Measurements from ENCODE around the gene SEC14L3. TPM values are rescaled to one million over a fixed set of nuclear protein-coding genes. Genes with fewer than 3 reads are reported as not detected.
"Not testable (repeated sequence)": the region's sequence is repeated elsewhere in the genome, so short reads cannot be mapped to it uniquely, and the experiment has no call there.

Gene SEC14L3
- total and polyA plus RNA-seq, 2 experiments from 2014 or later: not detected

GRCh38 chr22:30474121-30474520 is 2.3 kb upstream of the SEC14L3 start:
- H3K27me3 ChIP-seq: peaks cover 6% of the 10 kb centered on the region
- H3K36me3 ChIP-seq (replicated peaks; ENCODE audit: insufficient read depth, low read depth): no peaks in the 10 kb centered on the region
- 89% methylated on average over 4 of the region's 4 CpGs for WGBS (ENCODE audit: low lambda C conversion rate, missing lambda C conversion rate)
- H3K9me3 ChIP-seq (ENCODE audit: low read depth): no peaks in the 10 kb centered on the region
- H3K4me2 ChIP-seq: no peak overlapping the region
- no peaks in the 10 kb centered on the region for H3K9me2 ChIP-seq (replicated peaks; ENCODE audit: insufficient read depth)
- H3K4me1 ChIP-seq (ENCODE audit: insufficient read depth): no peaks in the 10 kb centered on the region
- no peak overlapping the region for H3K4me3 ChIP-seq
- no peak overlapping the region for H2AFZ ChIP-seq
- no peaks in the 10 kb centered on the region for H4K20me1 ChIP-seq (ENCODE audit: insufficient read depth, poor library complexity, severe bottlenecking)
- TF ChIP-seq EZH2 (IDR thresholded peaks at IDR 0.05; ENCODE audit: borderline replicate concordance) (no peak), EZH2phosphoT487 (IDR thresholded peaks at IDR 0.05; ENCODE audit: low read depth, severe bottlenecking, unreplicated experiment) (no peak), CTCF (IDR thresholded peaks at IDR 0.05; ENCODE audit: poor library complexity) (no peak)
- H3K27ac ChIP-seq: no peak overlapping the region
- no peaks in the 10 kb centered on the region for H3K79me2 ChIP-seq
- DNase-seq (ENCODE audit: low spot score): no peak

- no peaks in the 10 kb centered on the region for H3K9me2 ChIP-seq (replicated peaks; ENCODE audit: insufficient read depth)
- H2AFZ ChIP-seq: no peak overlapping the region
- no peak for TF ChIP-seq EZH2phosphoT487 (IDR thresholded peaks at IDR 0.05; ENCODE audit: low read depth, severe bottlenecking, unreplicated experiment)
- no peak for TF ChIP-seq CTCF (IDR thresholded peaks at IDR 0.05; ENCODE audit: poor library complexity)
- no peak for TF ChIP-seq EZH2 (IDR thresholded peaks at IDR 0.05; ENCODE audit: borderline replicate concordance)
- no peaks in the 10 kb centered on the region for H3K36me3 ChIP-seq (replicated peaks; ENCODE audit: insufficient read depth, low read depth)
- WGBS (ENCODE audit: low lambda C conversion rate, missing lambda C conversion rate): 81% methylated on average over 4 of the region's 4 CpGs
- DNase-seq (ENCODE audit: low spot score): no peak
- no peaks in the 10 kb centered on the region for H3K9me3 ChIP-seq (ENCODE audit: low read depth)
- H3K27ac ChIP-seq: no peak overlapping the region
- H3K27me3 ChIP-seq: peaks cover 6% of the 10 kb centered on the region
- no peak overlapping the region for H3K4me2 ChIP-seq
- H3K4me1 ChIP-seq (ENCODE audit: insufficient read depth): no peaks in the 10 kb centered on the region
- H4K20me1 ChIP-seq (ENCODE audit: insufficient read depth, poor library complexity, severe bottlenecking): no peaks in the 10 kb centered on the region
- H3K79me2 ChIP-seq: no peaks in the 10 kb centered on the region
- no peak overlapping the region for H3K4me3 ChIP-seq
These were observed 1.3 kb upstream of the SEC14L3 start for GRCh38 chr22:30472994-30473720.

- no peaks in the 10 kb centered on the region for H3K9me2 ChIP-seq (replicated peaks; ENCODE audit: insufficient read depth)
- no peak overlapping the region for H3K27ac ChIP-seq
- no peaks in the 10 kb centered on the region for H4K20me1 ChIP-seq (ENCODE audit: insufficient read depth, poor library complexity, severe bottlenecking)
- H3K36me3 ChIP-seq (replicated peaks; ENCODE audit: insufficient read depth, low read depth): no peaks in the 10 kb centered on the region
- no peak overlapping the region for H2AFZ ChIP-seq
- no peak overlapping the region for H3K4me3 ChIP-seq
- no peak overlapping the region for H3K4me2 ChIP-seq
- 90% methylated on average over 2 of the region's 2 CpGs for WGBS (ENCODE audit: low lambda C conversion rate, missing lambda C conversion rate)
- TF ChIP-seq EZH2phosphoT487 (IDR thresholded peaks at IDR 0.05; ENCODE audit: low read depth, severe bottlenecking, unreplicated experiment): no peak
- no peaks in the 10 kb centered on the region for H3K9me3 ChIP-seq (ENCODE audit: low read depth)
- DNase-seq (ENCODE audit: low spot score): no peak
- H3K79me2 ChIP-seq: no peaks in the 10 kb centered on the region
- H3K4me1 ChIP-seq (ENCODE audit: insufficient read depth): no peaks in the 10 kb centered on the region
- H3K27me3 ChIP-seq: peaks cover 6% of the 10 kb centered on the region
These were observed 1.2 kb downstream of the SEC14L3 start for GRCh38 chr22:30470655-30471054.

- Histone ChIP-seq H3K27ac (no peak overlapping the region), H2AFZ (no peak overlapping the region), H3K9me2 (replicated peaks; ENCODE audit: insufficient read depth) (no peaks in the 10 kb centered on the region), H4K20me1 (ENCODE audit: insufficient read depth, poor library complexity, severe bottlenecking) (no peaks in the 10 kb centered on the region), H3K4me1 (ENCODE audit: insufficient read depth) (no peaks in the 10 kb centered on the region), H3K27me3 (peaks cover 6% of the 10 kb centered on the region), H3K79me2 (no peaks in the 10 kb centered on the region), H3K4me2 (no peak overlapping the region), H3K9me3 (ENCODE audit: low read depth) (no peaks in the 10 kb centered on the region), H3K4me3 (no peak overlapping the region), H3K36me3 (replicated peaks; ENCODE audit: insufficient read depth, low read depth) (no peaks in the 10 kb centered on the region)
- 45% methylated on average over 2 of the region's 2 CpGs for WGBS (ENCODE audit: low lambda C conversion rate, missing lambda C conversion rate)
- TF ChIP-seq EZH2 (IDR thresholded peaks at IDR 0.05; ENCODE audit: borderline replicate concordance) (no peak), EZH2phosphoT487 (IDR thresholded peaks at IDR 0.05; ENCODE audit: low read depth, severe bottlenecking, unreplicated experiment) (no peak), CTCF (IDR thresholded peaks at IDR 0.05; ENCODE audit: poor library complexity) (no peak)
- DNase-seq (ENCODE audit: low spot score): no peak
These were observed 2.7 kb downstream of the SEC14L3 start for GRCh38 chr22:30469165-30469564.

GRCh38 chr22:30460555-30460954 is 11.3 kb downstream of the SEC14L3 start:
- not testable (repeated sequence) for DNase-seq (ENCODE audit: low spot score); H3K4me2 ChIP-seq; H3K36me3 ChIP-seq (replicated peaks; ENCODE audit: insufficient read depth, low read depth); H3K4me1 ChIP-seq (ENCODE audit: insufficient read depth); H3K79me2 ChIP-seq; H3K27me3 ChIP-seq; H4K20me1 ChIP-seq (ENCODE audit: insufficient read depth, poor library complexity, severe bottlenecking); H2AFZ ChIP-seq; H3K9me2 ChIP-seq (replicated peaks; ENCODE audit: insufficient read depth); H3K27ac ChIP-seq; H3K4me3 ChIP-seq; H3K9me3 ChIP-seq (ENCODE audit: low read depth)
- WGBS (ENCODE audit: low lambda C conversion rate, missing lambda C conversion rate): 82% methylated on average over 6 of the region's 6 CpGs
